IPS-15b (cell line): Measurements from ENCODE around the gene SLC9C1.

Experiments used
- H3K27me3 ChIP-seq: one replicate; pipeline ENCODE4 v1.6.1; 2013; ENCODE audit warnings: low read length; ENCODE audit not compliant: control insufficient read depth, insufficient read depth
- H3K36me3 ChIP-seq: one replicate; pipeline ENCODE4 v1.6.1; 2013; ENCODE audit warnings: low read length; ENCODE audit not compliant: control insufficient read depth, insufficient read depth
- H3K4me1 ChIP-seq: one replicate; pipeline ENCODE4 v1.6.1; 2013; ENCODE audit warnings: mild to moderate bottlenecking, low read length; ENCODE audit not compliant: control insufficient read depth, insufficient read depth
- H3K4me3 ChIP-seq: one replicate; pipeline ENCODE4 v1.5.1; 2013; ENCODE audit warnings: low read depth, low read length
- H3K9ac ChIP-seq: one replicate; pipeline ENCODE4 v1.6.1; 2013; ENCODE audit warnings: low read depth, mild to moderate bottlenecking, low read length
- H3K9me3 ChIP-seq: one replicate; pipeline ENCODE4 v1.6.1; 2013; ENCODE audit warnings: mild to moderate bottlenecking, low read length; ENCODE audit not compliant: control insufficient read depth, insufficient read depth

SLC9C1 gene

DNA sequence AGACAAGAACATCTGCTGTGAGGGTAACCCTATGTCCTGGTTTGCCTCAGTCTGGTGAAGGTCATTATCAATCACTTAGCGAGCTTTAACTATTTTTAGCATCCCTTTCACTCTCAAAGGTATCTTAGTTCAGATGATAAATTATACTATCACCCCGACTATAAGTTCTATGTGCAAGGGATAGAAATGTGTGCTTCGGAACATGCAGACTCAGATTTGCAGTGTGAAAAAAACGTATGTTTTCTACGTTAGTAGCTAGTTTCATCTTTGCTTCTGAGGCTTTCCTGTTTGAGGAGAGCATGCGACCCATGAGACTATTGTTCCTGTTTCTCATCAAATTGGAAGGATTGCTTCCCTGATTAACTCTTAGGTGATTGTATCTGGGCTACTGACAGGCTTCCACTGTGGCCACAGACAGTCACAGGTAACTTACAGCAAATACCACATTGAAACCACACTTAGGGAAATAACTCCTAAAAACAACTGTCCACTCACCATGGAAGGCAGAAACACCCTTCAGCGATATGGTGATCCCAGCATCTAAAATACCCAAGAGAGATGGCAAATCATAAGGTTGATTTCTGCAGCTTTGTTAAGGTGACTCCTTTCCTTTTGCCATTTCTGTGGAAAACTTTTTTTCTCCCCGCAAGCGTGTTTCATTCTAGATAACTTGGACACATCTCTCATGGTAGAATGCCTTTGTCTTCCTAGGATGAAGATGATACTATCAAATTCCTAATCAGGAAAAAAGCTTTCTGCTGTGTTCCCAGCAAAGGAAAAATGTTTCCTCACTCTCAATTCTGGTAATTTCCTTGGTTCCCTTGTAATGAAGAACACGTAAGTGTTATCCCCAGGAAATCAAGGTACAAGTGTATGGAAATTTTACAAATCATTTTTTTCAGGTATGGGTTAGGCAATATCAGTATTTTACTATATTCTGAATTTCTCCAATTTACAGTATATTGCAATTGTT is 166.2 kb downstream of the SLC9C1 start:
- Histone ChIP-seq H3K36me3 (no peaks in the 10 kb centered on the region), H3K27me3 (no peaks in the 10 kb centered on the region), H3K9ac (no peak overlapping the region), H3K4me3 (no peak overlapping the region), H3K9me3 (no peaks in the 10 kb centered on the region), H3K4me1 (peaks cover 36% of the 10 kb centered on the region)

DNA sequence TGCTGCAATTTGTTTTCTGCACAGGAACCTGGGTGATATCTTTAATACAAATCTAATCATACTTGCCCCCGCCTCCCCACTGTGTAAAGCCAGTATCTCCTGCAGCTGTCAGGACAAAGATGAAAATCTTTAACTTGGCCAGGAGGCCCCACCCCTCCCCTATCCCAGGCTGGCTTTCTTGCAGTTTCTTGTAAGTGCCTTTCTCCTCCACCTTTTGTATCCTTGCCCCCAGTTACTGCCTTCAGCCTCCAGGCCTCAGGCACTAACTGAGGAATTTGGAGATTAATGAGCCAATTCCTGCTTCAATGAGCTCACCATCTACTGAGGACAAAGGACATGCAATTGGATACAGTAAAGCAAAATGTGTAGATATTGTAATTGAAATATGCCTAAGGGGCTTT is 167.5 kb downstream of the SLC9C1 start:
- peaks cover 36% of the 10 kb centered on the region for H3K4me1 ChIP-seq
- H3K27me3 ChIP-seq: no peaks in the 10 kb centered on the region
- no peaks in the 10 kb centered on the region for H3K9me3 ChIP-seq
- no peak overlapping the region for H3K9ac ChIP-seq
- H3K4me3 ChIP-seq: no peak overlapping the region
- no peaks in the 10 kb centered on the region for H3K36me3 ChIP-seq

DNA sequence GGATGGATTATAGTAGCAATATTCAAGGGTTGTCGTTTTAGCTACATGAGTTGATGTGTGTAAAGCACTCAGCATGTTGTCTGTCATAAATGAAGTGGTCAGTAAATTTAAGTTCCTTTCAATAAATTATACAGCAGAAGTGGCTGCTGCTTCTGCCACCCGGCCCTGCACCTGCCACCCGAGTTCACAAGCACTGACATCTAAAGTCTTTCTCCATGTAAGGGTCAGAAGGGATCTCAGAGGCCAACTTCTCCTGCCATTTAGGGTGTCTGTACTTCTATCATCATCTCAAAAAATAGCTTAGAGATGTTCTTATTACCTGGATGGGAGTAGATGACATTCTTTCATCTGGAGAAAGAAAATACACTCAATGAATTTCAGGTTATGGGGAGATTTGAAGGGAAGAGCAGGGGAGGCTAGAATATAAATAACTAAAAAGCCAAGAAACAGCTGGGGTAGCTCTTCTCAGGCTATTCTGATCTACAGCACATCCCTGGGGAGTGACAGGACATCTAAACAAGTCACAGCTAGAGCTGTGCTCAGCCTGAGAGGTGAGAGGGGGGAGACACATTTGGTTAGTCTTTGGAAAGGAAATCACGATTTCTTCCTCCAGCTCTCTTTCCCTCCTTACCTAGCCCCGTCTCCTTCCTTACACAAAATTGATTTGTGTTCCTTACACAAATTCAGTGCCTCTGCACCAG is 169.0 kb downstream of the SLC9C1 start:
- no peaks in the 10 kb centered on the region for H3K27me3 ChIP-seq
- peaks cover 36% of the 10 kb centered on the region for H3K4me1 ChIP-seq
- no peaks in the 10 kb centered on the region for H3K36me3 ChIP-seq
- no peak overlapping the region for H3K4me3 ChIP-seq
- no peak overlapping the region for H3K9ac ChIP-seq
- no peaks in the 10 kb centered on the region for H3K9me3 ChIP-seq

DNA sequence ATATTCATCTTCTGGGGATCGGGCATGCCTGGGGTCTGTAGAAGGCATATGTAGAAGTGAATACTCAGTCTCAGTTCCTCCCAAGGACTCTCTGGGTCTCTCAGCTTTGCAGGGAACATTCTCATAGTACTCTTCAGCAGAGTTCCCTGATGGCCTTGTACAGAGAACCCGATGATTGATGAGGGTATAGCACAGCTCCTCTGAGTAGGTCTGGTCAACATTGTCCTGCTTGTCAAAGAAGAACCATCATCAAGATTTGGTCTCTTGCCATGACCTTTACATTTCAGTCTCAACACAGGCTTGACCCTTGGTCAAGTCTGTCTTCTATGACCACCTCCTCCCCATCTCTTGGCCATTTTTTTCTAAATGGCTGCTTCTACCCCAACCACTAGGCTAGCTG is 170.5 kb downstream of the SLC9C1 start:
- H3K4me1 ChIP-seq: peaks cover 29% of the 10 kb centered on the region
- H3K36me3 ChIP-seq: no peaks in the 10 kb centered on the region

GRCh38 chr3:112122870-112123269 is 171.1 kb downstream of the SLC9C1 start:
- H3K4me1 ChIP-seq: peaks cover 24% of the 10 kb centered on the region

More for the DNA sequence above, 170.5 kb downstream of the SLC9C1 start:
- Histone ChIP-seq H3K9ac (no peak overlapping the region), H3K9me3 (no peaks in the 10 kb centered on the region), H3K4me3 (no peak overlapping the region), H3K27me3 (no peaks in the 10 kb centered on the region)

DNA sequence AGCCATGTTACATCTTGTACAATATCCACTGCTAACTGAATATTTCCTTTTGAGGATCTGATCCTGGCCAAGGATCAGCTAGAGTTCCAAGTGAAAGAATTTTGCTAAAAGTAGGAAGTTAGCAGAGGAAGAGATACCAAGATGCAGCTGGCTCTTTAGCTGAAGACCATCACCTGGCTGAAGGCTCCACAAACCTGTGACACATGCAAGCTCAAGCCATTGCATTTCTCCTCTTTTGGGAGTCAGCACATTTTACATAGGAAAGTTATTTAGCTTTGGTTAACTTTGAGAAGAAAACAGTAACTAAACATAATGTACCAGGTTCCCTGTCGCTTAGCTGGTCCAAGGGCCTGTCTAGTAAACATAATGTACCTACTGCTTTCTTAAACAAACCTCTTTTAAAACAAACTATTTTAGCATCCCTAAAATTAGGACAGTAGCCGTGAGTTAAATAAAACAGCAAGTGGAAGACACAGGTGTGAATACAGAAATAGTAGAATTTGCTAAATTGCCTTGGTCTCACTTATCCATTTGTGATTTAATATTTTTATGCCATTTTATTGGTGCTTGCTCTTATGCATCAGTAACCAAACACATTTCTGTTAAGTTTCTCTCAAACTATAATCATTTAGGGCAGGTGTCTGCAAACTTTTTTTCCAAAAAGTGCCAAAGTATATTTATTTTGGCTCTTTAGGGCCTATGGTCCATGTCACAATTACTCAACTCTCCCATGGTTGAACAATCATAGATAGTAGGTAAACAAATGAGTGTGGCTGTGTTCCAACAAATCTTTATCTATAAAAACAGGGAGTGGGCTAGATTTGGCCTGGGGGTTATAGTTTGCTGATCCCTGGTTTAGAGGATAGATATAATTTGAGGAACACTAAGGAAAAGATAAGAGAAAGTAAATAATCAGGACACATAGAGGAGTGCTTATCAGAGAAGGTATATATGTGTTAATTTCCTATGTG is 172.2 kb downstream of the SLC9C1 start:
- Histone ChIP-seq H3K36me3 (no peaks in the 10 kb centered on the region), H3K4me3 (no peak overlapping the region), H3K27me3 (no peaks in the 10 kb centered on the region), H3K9ac (no peak overlapping the region), H3K4me1 (peaks cover 16% of the 10 kb centered on the region), H3K9me3 (no peaks in the 10 kb centered on the region)

More at GRCh38 chr3:112122870-112123269, 171.1 kb downstream of the SLC9C1 start:
- no peak overlapping the region for H3K9ac ChIP-seq
- H3K4me3 ChIP-seq: no peak overlapping the region
- no peaks in the 10 kb centered on the region for H3K36me3 ChIP-seq
- no peaks in the 10 kb centered on the region for H3K9me3 ChIP-seq
- no peaks in the 10 kb centered on the region for H3K27me3 ChIP-seq

DNA sequence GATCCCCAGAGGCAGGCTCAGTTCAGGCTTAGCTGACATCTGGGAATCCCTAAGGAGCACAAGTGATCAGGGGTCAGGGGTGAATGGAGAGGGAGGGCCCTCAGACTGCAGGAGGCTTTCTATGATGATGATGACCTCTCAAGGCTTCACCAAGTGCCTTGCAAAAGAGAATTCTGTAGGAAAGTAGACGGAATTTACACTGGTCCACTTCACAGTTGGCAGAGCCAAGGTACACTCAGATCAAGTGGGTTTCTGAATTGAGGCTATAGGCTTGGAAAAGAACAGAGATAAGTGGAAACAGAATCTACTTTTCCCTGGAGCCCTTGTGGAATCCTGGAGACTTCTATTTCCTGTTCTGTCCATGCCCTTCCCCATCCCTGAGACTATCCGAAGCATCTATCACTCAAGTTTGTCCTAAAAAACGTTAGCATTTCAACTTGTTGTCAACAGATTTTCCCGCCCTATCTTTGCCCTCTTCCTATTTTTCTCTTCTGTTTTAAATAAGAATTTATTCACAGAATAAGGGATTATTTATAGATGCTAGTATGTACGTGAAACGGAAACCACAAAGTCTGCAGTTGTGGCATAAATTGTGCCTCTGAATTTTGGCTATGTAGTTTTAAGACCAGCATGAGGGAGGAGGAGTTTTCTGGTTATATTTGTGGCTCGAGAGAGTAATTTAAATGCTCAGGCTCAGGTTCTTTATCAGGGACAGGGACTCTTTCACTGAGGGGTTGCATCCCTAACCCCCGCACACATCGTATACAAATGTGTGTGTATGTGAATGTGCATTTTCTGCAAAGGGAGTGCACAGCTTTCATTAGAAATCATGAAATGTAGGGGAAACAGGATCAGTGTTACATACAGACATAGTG is 173.8 kb downstream of the SLC9C1 start:
- H3K9ac ChIP-seq: no peak overlapping the region
- peaks cover 1% of the 10 kb centered on the region for H3K4me1 ChIP-seq
- H3K36me3 ChIP-seq: no peaks in the 10 kb centered on the region

DNA sequence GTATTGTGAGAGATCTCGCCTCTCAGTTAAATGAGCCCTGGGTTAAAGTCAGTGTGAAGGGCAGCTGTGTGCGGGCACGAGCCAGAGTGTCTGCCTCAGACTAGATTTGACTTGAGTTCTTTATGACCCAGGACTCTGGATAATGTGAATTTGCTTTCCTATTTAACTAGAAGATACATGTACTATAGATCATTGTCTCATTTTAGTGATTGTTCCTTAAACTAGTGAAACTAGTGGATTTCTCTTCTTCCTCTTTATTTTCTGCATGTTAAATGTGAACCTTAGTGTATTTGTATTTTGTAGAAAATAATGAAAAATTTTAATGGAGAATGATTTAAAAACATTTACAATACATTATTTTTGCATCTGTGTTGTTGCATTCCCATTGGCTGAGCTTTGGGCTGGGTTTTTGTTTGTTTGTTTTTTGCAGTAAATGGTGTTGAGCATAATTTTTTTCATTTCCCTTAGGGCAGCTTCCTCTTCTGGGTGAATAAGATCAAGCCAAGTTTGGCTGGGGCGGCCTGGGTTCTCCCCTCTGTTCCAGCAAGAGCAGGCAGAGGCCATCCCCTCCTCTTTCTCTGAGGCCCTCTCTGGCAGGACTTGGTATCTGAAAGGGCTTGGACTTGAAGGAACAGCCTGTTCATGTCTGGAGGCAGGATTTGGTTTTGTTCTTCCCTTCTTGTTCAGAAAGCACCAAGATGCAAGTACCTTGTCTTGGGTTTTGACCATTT is 176.0 kb downstream of the SLC9C1 start:
- Histone ChIP-seq H3K27me3 (no peaks in the 10 kb centered on the region), H3K9me3 (no peaks in the 10 kb centered on the region), H3K36me3 (no peaks in the 10 kb centered on the region), H3K9ac (no peak overlapping the region), H3K4me1 (no peaks in the 10 kb centered on the region), H3K4me3 (no peak overlapping the region)

More for the DNA sequence above, 173.8 kb downstream of the SLC9C1 start:
- H3K4me3 ChIP-seq: no peak overlapping the region
- no peaks in the 10 kb centered on the region for H3K27me3 ChIP-seq
- no peaks in the 10 kb centered on the region for H3K9me3 ChIP-seq

GRCh38 chr3:112117415-112117814 is 176.6 kb downstream of the SLC9C1 start:
- Histone ChIP-seq H3K27me3 (no peaks in the 10 kb centered on the region), H3K36me3 (no peaks in the 10 kb centered on the region), H3K4me1 (no peaks in the 10 kb centered on the region), H3K9me3 (no peaks in the 10 kb centered on the region), H3K4me3 (no peak overlapping the region), H3K9ac (no peak overlapping the region)

- no peak overlapping the region for H3K9ac ChIP-seq
- no peaks in the 10 kb centered on the region for H3K9me3 ChIP-seq
- H3K4me3 ChIP-seq: no peak overlapping the region
- no peaks in the 10 kb centered on the region for H3K36me3 ChIP-seq
- no peaks in the 10 kb centered on the region for H3K27me3 ChIP-seq
- no peaks in the 10 kb centered on the region for H3K4me1 ChIP-seq
Observed at GRCh38 chr3:112116748-112117186, 177.2 kb downstream of the SLC9C1 start.
